Colonic mucosa (tissue), 4 donors: ENCODE measurements around the gene ANKRD33B. TPM values are rescaled to one million over a fixed set of nuclear protein-coding genes. Genes with fewer than 3 reads are reported as not detected.
A peak's percentile ranks its signal among the peaks of the same experiment; 100 is the strongest.

ENCODE experiments used
- DNase-seq: peaks from one replicate; pipeline ENCODE4 v3.0.0-alpha.2; 2020
- H3K27ac ChIP-seq: fragments of 200-600 bp; one replicate; pipeline ENCODE4 v1.8.0; 2021
- H3K27me3 ChIP-seq: fragments of 200-600 bp; one replicate; pipeline ENCODE4 v1.8.0; 2021
- H3K36me3 ChIP-seq: fragments of 200-600 bp; one replicate; pipeline ENCODE4 v1.8.0; 2021
- H3K4me1 ChIP-seq: fragments of 200-600 bp; one replicate; pipeline ENCODE4 v1.8.0; 2021; ENCODE audit warnings: mild to moderate bottlenecking
- H3K4me3 ChIP-seq: fragments of 200-600 bp; one replicate; pipeline ENCODE4 v1.8.0; 2021
- H3K9ac ChIP-seq, 2 donors: one replicate each; pipeline ENCODE4 v1.7.0; 2013; ENCODE audit warnings: control low read depth in 2 of 2, low read depth in 2 of 2, low read length in 2 of 2
- H3K9me3 ChIP-seq: fragments of 200-600 bp; one replicate; pipeline ENCODE4 v1.8.0; 2021
- intact Hi-C: fragments of 100-400 bp; cut with DNase I; formaldehyde crosslinking; loops from one replicate; pipeline ENCODE4 v1.14.1; 2022
- total RNA-seq, 2 donors: library from RNA; stranded (reverse); fragmentation: NEBNext Ultra II Directional in 1 of 2; extraction: Animal tissue kit (Norgen Biotek cat#: 25700) in 1 of 2; gene quantifications; one replicate each; pipeline ENCODE4 v1.2.1, GENCODE V29; 2021
- TF ChIP-seq, protein P1 (sequence below): fragments of 200-600 bp; IDR thresholded peaks from one replicate; pipeline ENCODE4 v1.8.0; 2022; ENCODE audit warnings: antibody characterized with exemption, mild to moderate bottlenecking
- donor health status: healthy.
- donor health status: DM: no; HTN: no; CAD: no.
- donor health status: DM: no; HTN: no; CAD: no.

ANKRD33B gene
- total RNA-seq, 2 donors from 2014 or later = 0.47 to 0.66 TPM

GRCh38 chr5:10617103-10617502, 53.2 kb downstream of the ANKRD33B start:
- Histone ChIP-seq H3K4me1 (no peaks in the 10 kb centered on the region), H3K36me3 (no peaks in the 10 kb centered on the region), H3K9me3 (no peaks in the 10 kb centered on the region), H3K27me3 (no peaks in the 10 kb centered on the region), H3K27ac (no peak overlapping the region), H3K9ac (no peak overlapping the region), H3K4me3 (no peak overlapping the region)
- intact Hi-C loops = no loop called here
- TF ChIP-seq, protein P1, sequence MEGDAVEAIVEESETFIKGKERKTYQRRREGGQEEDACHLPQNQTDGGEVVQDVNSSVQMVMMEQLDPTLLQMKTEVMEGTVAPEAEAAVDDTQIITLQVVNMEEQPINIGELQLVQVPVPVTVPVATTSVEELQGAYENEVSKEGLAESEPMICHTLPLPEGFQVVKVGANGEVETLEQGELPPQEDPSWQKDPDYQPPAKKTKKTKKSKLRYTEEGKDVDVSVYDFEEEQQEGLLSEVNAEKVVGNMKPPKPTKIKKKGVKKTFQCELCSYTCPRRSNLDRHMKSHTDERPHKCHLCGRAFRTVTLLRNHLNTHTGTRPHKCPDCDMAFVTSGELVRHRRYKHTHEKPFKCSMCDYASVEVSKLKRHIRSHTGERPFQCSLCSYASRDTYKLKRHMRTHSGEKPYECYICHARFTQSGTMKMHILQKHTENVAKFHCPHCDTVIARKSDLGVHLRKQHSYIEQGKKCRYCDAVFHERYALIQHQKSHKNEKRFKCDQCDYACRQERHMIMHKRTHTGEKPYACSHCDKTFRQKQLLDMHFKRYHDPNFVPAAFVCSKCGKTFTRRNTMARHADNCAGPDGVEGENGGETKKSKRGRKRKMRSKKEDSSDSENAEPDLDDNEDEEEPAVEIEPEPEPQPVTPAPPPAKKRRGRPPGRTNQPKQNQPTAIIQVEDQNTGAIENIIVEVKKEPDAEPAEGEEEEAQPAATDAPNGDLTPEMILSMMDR = no peak
- no peak for DNase-seq

DNA sequence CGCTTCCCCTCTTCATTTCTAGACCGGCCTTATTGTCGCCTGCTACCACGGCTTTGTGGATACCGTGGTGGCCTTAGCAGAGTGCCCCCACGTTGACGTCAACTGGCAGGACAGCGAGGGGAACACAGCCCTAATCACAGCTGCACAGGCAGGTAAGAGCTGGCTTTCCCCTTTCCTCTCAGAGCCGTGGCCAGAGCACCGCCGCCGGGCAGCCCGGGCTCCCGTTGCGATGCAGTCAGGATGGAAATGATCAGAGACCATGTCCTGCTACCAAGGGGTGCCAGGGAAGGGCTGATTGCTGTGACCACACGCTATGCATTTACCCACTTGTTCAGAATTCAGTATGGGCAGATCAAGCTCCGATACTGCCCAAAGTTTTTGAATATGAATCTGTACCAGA, 54.4 kb downstream of the ANKRD33B start:
- no peak for DNase-seq
- Histone ChIP-seq H3K27me3 (no peaks in the 10 kb centered on the region), H3K4me1 (no peaks in the 10 kb centered on the region), H3K4me3 (no peak overlapping the region), H3K36me3 (no peaks in the 10 kb centered on the region), H3K9me3 (no peaks in the 10 kb centered on the region), H3K27ac (no peak overlapping the region), H3K9ac (no peak overlapping the region)
- intact Hi-C loops = no loop called here
- TF ChIP-seq, protein P1 = no peak

GRCh38 chr5:10619649-10620048, 55.8 kb downstream of the ANKRD33B start:
- intact Hi-C loops = no loop called here
- Histone ChIP-seq H3K36me3 (no peaks in the 10 kb centered on the region), H3K27ac (no peak overlapping the region), H3K9me3 (no peaks in the 10 kb centered on the region), H3K9ac (no peak overlapping the region), H3K27me3 (no peaks in the 10 kb centered on the region), H3K4me3 (no peak overlapping the region), H3K4me1 (peaks cover 4% of the 10 kb centered on the region)
- DNase-seq = no peak
- TF ChIP-seq, protein P1 = no peak

DNA sequence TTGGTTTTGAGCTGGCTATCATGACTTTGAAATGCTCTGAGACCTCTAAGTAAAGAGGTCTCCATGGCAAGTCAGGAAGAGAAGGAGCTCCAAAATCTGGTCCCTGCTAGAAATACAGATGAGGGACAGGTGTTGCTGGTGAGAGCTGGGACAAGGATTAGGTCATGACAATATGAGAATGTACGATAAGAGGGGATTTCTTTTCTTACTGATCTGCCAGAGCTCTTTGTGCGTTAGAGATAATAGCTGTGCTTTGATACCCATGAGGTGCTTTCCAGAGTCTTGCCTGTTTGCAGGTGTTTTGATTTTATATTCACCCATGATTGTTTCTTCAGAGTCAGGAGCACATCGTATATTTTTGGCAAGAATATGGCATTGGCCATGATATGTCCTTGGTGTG, 56.5 kb downstream of the ANKRD33B start:
- Histone ChIP-seq H3K9ac (no peak overlapping the region), H3K4me3 (no peak overlapping the region), H3K27ac (no peak overlapping the region), H3K36me3 (no peaks in the 10 kb centered on the region), H3K27me3 (no peaks in the 10 kb centered on the region), H3K4me1 (peaks cover 4% of the 10 kb centered on the region), H3K9me3 (no peaks in the 10 kb centered on the region)
- intact Hi-C loops = no loop called here
- no peak for DNase-seq
- TF ChIP-seq, protein P1 = no peak

DNA sequence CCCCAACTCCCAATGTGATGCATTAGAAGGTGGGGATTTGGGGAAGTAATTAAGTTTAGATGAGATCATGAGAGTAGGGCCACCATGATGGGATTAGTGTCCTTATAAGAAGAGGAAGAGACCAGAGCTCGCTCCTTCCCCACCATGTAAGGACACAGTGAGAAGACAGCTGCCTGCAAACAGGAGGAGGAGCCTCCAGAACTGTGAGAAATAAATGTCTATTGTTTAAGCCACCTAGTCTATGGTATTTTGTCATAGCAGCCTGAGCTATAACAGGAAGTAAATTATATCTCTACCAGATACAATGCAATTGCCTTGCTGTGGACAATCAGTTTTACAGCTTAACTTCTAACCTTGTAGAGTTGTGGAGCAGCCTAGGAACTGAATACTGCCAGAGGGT, 58.0 kb downstream of the ANKRD33B start:
- TF ChIP-seq, protein P1 = no peak
- no peak overlapping the region for H3K4me3 ChIP-seq
- intact Hi-C loops = no loop called here
- H3K4me1 ChIP-seq = peaks cover 4% of the 10 kb centered on the region
- no peak for DNase-seq
- H3K36me3 ChIP-seq = no peaks in the 10 kb centered on the region
- H3K27ac ChIP-seq = peak overlapping the region; percentile 39
- no peaks in the 10 kb centered on the region for H3K27me3 ChIP-seq
- H3K9ac ChIP-seq = no peak overlapping the region
- H3K9me3 ChIP-seq = no peaks in the 10 kb centered on the region

DNA sequence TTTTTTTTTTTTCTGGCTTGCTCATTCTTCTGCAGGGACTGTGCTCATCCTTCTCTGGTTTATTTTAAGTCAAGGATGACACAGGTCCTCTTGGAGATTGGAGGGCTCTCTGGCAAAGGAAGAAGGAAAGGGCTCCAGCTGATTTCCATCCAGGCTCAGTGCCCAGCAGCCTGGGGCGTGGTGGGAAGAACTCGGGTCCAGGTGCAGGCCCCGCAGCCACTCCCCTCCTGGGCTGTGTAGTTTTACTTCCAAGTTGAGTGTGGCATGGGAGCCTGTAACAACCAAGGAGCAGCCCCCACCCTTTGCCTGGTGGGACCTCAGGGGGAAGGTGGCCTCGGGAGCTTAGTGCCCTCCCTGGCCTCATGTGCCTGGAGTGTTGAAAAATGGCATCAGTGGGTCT, 58.9 kb downstream of the ANKRD33B start:
- H3K27ac ChIP-seq = no peak overlapping the region
- DNase-seq = peak; percentile 69
- TF ChIP-seq, protein P1 = no peak
- H3K4me1 ChIP-seq = peaks cover 4% of the 10 kb centered on the region
- H3K9me3 ChIP-seq = no peaks in the 10 kb centered on the region
- H3K36me3 ChIP-seq = no peaks in the 10 kb centered on the region
- no peak overlapping the region for H3K4me3 ChIP-seq
- H3K9ac ChIP-seq = no peak overlapping the region
- intact Hi-C loops = no loop called here
- H3K27me3 ChIP-seq = no peaks in the 10 kb centered on the region
